Lower lobe of right lung (tissue), 2 donors: ENCODE results near the gene TBC1D3L. TPM values are rescaled to one million over a fixed set of nuclear protein-coding genes. Genes with fewer than 3 reads are reported as not detected.
"Not testable (repeated sequence)": the region's sequence is repeated elsewhere in the genome, so short reads cannot be mapped to it uniquely, and the experiment has no call there.

Experiments
- ATAC-seq, 2 donors: fragments of 200-7000 bp; cut with Tn5 transposase; one replicate each; pipeline ENCODE4 v1.9.1; 2020 to 2022; ENCODE audit warnings: mild to moderate bottlenecking in 2 of 2, moderate library complexity in 2 of 2
- DNase-seq: peaks from one replicate; pipeline ENCODE4 v3.0.0-alpha.2; 2020
- H3K27ac ChIP-seq: fragments of 200-600 bp; one replicate; pipeline ENCODE4 v1.8.0; 2022
- H3K27me3 ChIP-seq: fragments of 200-600 bp; one replicate; pipeline ENCODE4 v1.8.0; 2022; ENCODE audit warnings: low read depth
- H3K36me3 ChIP-seq: fragments of 200-600 bp; one replicate; pipeline ENCODE4 v1.8.0; 2022; ENCODE audit warnings: mild to moderate bottlenecking
- H3K4me1 ChIP-seq: fragments of 200-600 bp; one replicate; pipeline ENCODE4 v1.8.0; 2022
- H3K4me3 ChIP-seq: fragments of 200-600 bp; one replicate; pipeline ENCODE4 v1.8.0; 2022; ENCODE audit warnings: mild to moderate bottlenecking
- H3K9me3 ChIP-seq: fragments of 200-600 bp; one replicate; pipeline ENCODE4 v1.8.0; 2022
- intact Hi-C: fragments of 100-400 bp; cut with DNase I; formaldehyde crosslinking; loops from one replicate; pipeline ENCODE4 v1.11.0; 2022
- long read RNA-seq: library from polyadenylated mRNA; unstranded; transcript quantifications from one replicate; pipeline ENCODE4 v2.0.0, GENCODE V29; 2021
- total RNA-seq: library from RNA; stranded (reverse); fragmentation: NEBNext Ultra II Directional; extraction: Animal tissue kit (Norgen Biotek cat#: 25700); gene quantifications from one replicate; pipeline ENCODE4 v1.2.1, GENCODE V29; 2021
- donor health status: DM: no; HTN: yes; CAD: no; lungs with severe emphysema.

Gene TBC1D3L
- 20.7 TPM for total RNA-seq
- long read RNA-seq, partial matches to known transcripts = 15 of 16 reads
- long read RNA-seq, other reads (novel, unspliced or antisense) = 0 of 16 reads

- H3K4me1 ChIP-seq, H3K4me3 ChIP-seq, H3K27me3 ChIP-seq, ATAC-seq, DNase-seq, H3K9me3 ChIP-seq, H3K27ac ChIP-seq, H3K36me3 ChIP-seq, intact Hi-C loops: not testable (repeated sequence)
Observed at GRCh38 chr17:37988960-37989359, at the start of gene TBC1D3L. TSS of gene TBC1D3L (minus strand) at chr17:37989060. CDS start at chr17:37987520, 1,540 bp downstream.

- ATAC-seq, H3K4me1 ChIP-seq, H3K4me3 ChIP-seq, intact Hi-C loops, H3K36me3 ChIP-seq, H3K9me3 ChIP-seq, H3K27me3 ChIP-seq, H3K27ac ChIP-seq, DNase-seq: not testable (repeated sequence)
Observed at GRCh38 chr17:38003676-38004075, 14.8 kb upstream of the TBC1D3L start, which contains the start of gene TBC1D3D. TSS of gene TBC1D3D (plus strand) at chr17:38003976. CDS start at chr17:38005561, 1,585 bp downstream.

Other genes starting within 250 kb of the TBC1D3L start
- 15.2 TPM for gene HNF1B, start 244.0 kb downstream of the TBC1D3L start, total RNA-seq
- gene TBC1D3K, start 64.6 kb downstream of the TBC1D3L start, total RNA-seq = not detected
- 0.92 TPM for gene TBC1D3D, start 14.9 kb upstream of the TBC1D3L start, total RNA-seq
- gene TBC1D3C, start 79.6 kb upstream of the TBC1D3L start, total RNA-seq = 0.38 TPM
- gene TBC1D3E, start 138.9 kb upstream of the TBC1D3L start, total RNA-seq = not detected
- not detected for gene TBC1D3, start 203.5 kb upstream of the TBC1D3L start, total RNA-seq